NCI-H510A treated with DMSO at 0.1 percent for 48 hours (cell line): ENCODE data around the gene CXADR.

Experiments
- DNase-seq: peaks from one replicate; lab custom pipeline; 2025; lab: John Stamatoyannopoulos, UW

Gene CXADR

DNA sequence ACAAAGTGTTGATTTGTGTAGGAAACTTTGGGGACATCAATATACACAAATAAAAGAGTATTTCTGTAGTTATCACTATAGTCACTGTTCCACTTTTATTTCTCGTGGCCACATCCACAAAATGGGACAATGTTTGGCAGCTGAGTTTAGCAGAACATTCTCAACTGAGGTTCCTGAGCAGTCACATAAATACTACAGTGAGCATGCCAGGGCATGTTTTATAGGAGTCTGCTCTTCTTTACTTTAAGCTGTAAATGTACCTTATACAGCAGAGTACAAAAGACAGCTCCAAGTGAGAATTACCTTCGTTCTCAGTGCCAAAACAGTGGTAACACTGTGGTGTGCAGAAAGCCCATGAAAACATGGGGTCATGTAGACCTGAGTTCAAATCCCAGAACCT is 94.8 kb downstream of the CXADR start:
- DNase-seq, result no peak

DNA sequence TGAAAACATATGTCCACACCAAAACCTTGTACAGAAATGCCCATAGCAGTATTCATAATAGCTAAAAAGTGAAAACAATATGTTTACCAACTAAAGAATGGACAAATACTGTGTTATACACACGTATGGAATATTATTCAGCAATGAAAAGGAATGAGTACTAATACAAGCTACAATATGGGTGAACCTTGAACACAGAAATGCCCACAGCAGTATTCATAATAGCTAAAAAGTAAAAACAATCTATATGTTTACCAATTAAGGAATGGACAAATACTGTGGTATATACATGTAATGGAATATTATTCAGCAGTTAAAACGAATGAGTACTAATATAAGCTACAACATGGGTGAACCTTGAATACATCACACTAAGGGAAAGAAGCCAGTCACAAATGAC is 96.8 kb downstream of the CXADR start:
- DNase-seq, result no peak

- no peak for DNase-seq
Observed at GRCh38 chr21:17610911-17611310, 98.1 kb downstream of the CXADR start.

- DNase-seq, result peak; percentile 25
Observed at GRCh38 chr21:17611414-17612022, 98.7 kb downstream of the CXADR start.

- DNase-seq, result no peak
Observed at GRCh38 chr21:17612023-17612564, 99.3 kb downstream of the CXADR start.

- no peak for DNase-seq
Observed at GRCh38 chr21:17612565-17613241, 99.9 kb downstream of the CXADR start, which contains the start of gene BTG3. TSS of gene BTG3 (minus strand) at chr21:17612901. CDS start at chr21:17609144, 3,757 bp downstream.

DNA sequence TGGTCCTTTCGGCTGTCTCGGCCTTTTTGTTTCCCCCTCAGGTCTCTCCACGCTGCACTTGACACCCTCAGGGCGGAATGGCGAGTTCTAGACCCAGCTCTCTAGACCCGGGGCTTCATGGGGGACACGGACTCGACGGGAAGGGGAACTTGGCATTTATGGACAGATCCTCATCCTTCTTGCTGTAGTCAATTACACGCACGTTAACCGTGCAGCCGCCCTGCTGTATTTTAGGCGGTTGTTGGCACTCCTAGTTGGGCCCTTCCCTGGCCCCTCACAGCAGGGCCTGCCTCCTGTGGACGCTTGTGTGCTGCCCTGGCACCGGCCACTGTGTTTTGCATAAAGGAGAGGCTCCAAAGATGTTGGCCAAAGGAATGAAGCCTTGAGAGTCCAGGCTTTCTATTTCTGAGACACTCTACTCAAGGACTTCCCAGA is 100.4 kb downstream of the CXADR start:
- no peak for DNase-seq

DNA sequence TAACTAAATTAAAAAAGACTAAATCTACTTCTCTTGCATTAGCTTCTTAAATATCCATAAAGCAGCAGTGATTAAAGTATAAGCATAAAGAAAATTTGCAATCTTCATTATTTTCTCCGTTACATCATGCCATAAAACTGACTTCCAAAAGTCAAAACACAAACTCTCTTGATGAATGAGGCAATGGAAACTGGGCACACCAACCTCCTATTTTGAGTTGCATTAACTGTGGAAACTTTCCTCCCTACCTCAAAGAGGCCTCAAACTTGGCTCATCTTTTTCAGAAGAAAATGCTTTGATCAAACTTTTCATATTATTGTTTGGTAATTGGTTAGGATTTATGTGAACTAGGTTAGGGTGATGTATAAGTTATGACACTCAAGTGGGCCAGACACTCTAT is 104.0 kb downstream of the CXADR start:
- no peak for DNase-seq

DNA sequence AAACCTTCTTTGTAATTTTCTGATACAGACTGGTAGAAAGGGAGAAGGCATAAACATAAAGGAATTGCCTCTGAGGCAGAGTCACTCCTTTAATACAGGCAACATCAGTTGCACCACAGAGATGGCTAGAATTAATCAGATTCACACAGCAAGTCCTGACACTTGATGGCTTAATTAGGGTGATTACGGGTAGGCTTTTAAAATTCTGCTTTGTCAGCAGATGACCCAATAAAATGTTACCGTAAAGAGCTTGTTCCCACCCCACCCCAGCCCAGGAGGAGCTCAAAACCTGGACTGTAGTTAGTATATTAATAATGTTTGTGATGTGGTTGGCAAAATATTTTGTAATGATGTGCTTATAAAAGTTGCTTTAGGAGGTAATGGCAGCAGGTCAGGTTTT is 109.2 kb downstream of the CXADR start:
- no peak for DNase-seq

GRCh38 chr21:17631195-17631594 is 118.4 kb downstream of the CXADR start:
- DNase-seq, result no peak

DNA sequence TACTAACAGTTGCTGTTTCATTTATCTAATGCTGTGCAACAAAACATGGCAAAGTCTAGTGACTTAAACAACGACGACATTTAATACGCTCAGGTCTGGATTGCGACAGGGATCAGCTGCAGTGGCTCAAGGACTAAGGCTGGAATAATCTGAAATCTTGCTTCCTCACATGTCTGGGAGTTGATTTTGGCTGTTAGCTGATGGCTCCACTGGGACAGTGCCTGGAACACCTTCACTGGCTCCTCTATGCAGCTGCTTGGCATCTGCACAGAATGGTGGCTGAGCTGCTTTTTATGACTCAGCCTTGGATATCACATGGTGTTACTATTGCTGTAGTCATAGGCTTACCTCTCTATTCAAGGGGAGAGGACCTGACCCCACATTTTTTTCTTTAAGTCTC is 123.9 kb downstream of the CXADR start:
- no peak for DNase-seq

- DNase-seq, result no peak
Observed at GRCh38 chr21:17640821-17641220, 128.0 kb downstream of the CXADR start.
